GM10266 (cell line): ENCODE data around the gene OR52K2.

Source experiments
- DNase-seq: peaks from one replicate; pipeline ENCODE4 v3.0.0; 2012; ENCODE audit errors: extremely low spot score
- CTCF ChIP-seq: IDR thresholded peaks from 2 replicates; pipeline ENCODE4 v1.5.1; 2012; ENCODE audit warnings: mild to moderate bottlenecking, low read depth; ENCODE audit not compliant: control insufficient read depth, insufficient read depth; ENCODE audit errors: missing control alignments

The OR52K2 gene

GRCh38 chr11:4464216-4465159 lies 15.4 kb downstream of the OR52K2 start:
- no peak for TF ChIP-seq CTCF
- no peak for DNase-seq

GRCh38 chr11:4465407-4465806 lies 16.3 kb downstream of the OR52K2 start:
- TF ChIP-seq CTCF, result no peak
- no peak for DNase-seq

- DNase-seq, result no peak
- TF ChIP-seq CTCF, result no peak
These were observed 17.2 kb downstream of the OR52K2 start for GRCh38 chr11:4466131-4466870.

GRCh38 chr11:4466871-4467442 lies 17.9 kb downstream of the OR52K2 start:
- TF ChIP-seq CTCF, result no peak
- no peak for DNase-seq

- no peak for DNase-seq
- TF ChIP-seq CTCF, result no peak
These were observed 18.9 kb downstream of the OR52K2 start for GRCh38 chr11:4467811-4468606.

- no peak for DNase-seq
- TF ChIP-seq CTCF, result no peak
These were observed 30.5 kb downstream of the OR52K2 start for GRCh38 chr11:4479644-4480043.
